Fibroblast of skin of right quadriceps (primary cell): ENCODE measurements around the gene PPP4R1.

ENCODE experiments used
- DNase-seq: peaks from one replicate; pipeline ENCODE4 v3.0.0-alpha.2; 2013

PPP4R1 gene

DNA sequence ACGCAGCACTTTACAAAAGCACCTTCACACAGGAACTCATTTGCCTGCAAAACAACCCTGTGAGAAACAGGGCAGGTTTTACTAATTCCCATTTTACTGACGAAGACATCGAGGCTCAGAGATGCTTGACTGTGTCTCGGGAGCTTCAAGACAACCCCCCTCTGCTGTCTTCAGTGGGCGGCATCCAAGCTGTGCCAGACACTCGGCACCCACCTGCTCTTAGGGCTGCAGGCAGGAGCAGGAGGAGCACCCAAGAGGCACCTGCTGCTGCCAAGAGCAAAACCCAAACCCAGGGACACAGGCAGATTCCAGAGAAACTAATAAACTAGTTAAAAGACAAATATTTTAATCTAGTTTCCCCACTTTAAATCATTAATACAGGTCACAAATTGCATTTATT is 67.9 kb downstream of the PPP4R1 start:
- no peak for DNase-seq

DNA sequence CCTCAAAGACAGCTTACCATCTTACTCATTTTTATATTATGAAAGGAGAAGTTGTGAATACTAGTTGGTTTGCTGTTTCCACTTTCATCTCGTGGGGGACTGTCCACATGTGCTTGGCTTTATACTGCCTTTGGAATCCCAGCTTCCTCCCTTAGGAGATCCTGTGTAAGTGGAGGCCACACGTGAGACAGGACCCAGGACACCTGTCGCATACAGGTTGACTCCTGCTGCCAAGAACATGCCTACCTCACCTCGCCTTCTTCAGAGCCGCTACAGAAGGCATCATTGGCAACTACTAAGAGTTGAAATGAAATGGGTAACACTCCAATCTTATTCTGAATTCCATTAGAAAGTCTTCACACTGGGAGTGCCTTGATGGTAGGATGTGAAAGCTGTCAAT is 69.3 kb downstream of the PPP4R1 start:
- DNase-seq = no peak

DNA sequence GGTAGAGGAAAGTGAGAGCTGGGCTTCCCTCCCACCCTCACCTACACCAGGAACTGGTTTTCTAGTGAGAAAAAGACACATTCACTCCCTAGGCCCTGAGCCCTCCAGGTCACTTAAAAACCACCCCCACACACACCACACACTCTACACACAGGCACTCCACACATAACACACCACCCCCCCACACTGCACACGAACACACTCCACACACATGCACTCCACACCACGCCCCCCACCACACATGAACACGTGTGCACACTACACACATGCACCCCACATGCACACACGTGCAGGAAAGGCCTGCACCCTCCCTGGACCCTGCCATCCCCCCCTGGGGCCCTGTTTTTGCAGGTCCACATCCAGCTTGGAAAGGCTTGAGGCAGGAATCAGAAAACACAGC is 71.4 kb downstream of the PPP4R1 start:
- no peak for DNase-seq

DNA sequence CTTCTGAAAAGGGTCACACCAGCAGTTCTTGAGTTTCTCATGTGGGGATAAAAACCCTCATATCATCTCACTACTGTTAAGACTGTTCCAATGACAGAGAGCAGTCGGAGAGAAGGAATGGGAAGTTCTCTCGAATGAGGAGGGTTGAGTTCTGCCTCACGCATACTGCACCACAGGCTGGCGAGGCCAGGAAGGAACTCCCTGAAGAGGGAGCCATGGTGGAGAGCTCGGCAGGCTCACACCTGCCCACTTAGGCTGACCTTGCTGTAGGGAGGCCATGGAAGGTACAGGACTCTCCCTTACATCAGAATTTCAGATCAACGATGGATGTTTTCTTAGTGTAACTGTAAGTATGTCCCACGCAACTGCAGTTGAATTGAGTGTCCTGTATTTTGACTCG is 74.4 kb downstream of the PPP4R1 start:
- no peak for DNase-seq

DNA sequence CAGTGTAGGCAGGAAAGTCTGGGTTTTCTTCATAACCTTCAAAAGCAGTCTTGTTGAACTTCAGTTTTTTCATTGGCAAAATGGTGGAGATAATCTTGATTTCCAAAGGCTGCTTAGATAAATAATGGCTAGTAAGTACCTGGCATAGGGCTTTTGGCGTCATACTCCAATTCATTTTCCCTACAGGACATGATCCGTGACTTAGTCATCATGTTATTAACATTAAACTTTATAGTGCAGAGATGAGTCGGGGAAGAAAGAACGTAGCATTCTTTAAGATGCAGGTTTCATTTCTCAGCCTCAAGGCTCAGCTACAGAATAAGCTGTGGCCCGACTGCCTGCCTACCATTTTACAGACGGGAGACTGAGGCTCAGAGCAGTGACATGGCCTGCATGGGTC is 75.1 kb downstream of the PPP4R1 start:
- DNase-seq = peak; percentile 89

DNA sequence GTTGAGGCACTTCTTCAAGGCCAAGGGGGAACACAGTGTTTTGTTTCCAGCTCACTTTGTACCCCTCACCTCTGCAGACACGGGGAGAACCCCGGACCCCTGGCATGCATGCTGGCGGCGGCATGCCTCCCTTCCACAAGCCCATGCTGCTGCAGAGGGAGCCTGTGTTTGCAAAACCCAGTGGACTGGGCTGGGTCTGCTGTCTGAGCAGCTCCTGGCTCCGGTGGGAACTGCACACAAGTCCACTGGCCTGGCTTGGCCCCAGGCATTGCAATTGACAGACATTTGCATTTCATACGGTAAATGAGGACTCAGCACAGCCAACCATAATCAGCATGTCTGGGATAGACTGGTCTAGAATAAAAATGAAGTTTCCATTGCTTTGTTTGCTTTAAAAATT is 76.7 kb downstream of the PPP4R1 start:
- no peak for DNase-seq

DNA sequence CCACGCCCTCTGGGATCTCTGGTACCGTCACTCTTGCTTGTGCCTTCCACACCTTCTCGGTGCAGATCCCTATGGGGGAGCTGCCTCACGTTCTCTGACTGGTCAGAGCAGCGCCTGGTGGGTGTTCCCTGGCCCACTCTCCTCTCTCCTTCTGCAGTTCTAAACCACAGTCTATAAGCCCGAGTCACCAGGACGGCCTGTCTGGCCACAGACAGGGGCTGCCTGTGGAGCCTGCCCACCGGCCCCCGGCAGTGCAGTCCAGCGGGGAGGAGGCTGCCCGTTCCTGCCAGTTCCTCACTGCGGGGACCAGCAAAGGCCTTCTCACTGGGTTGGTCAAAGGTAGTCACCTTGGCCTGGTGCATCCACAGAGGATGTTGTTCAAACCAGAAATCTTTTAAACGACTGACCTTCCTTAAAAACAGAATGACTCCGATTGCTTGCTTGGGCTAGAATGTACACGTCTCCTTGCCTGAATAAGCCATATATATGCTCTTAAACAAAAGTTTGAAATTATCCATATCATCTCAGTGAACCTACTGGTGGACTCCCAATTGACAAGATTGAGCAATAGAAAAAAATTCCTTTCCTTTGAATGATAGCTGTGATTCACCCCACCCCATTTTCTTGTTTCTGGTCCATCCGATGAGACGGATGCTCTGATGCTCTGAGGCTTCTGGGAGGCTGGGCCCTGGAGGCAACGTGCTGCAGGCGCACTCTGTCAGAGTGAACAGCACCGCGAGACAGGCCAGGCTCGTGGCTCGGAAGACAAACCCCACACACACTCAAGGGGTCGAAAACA is 77.8 kb downstream of the PPP4R1 start:
- DNase-seq = peak; percentile 69

DNA sequence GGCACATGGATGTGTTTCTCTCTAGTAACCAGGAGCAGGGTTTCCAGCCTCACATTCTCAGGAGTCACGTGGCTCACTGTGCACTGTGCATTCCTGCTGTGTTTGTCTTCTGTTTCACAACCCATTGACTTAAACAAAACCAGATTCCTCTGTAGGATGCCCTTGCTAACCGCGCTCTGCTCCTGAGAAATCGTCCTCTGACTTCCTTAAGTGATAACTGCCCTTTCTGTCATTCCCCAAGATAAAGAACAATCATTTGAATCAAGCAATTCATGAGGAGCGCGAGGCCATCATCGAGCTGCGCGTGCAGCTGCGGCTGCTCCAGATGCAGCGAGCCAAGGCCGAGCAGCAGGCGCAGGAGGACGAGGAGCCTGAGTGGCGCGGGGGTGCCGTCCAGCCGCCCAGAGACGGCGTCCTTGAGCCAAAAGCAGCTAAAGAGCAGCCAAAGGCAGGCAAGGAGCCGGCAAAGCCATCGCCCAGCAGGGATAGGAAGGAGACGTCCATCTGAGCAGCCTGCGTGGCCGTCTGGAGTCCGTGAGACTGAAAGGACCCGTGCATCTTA is 78.8 kb downstream of the PPP4R1 start:
- peak; percentile 96 for DNase-seq

DNA sequence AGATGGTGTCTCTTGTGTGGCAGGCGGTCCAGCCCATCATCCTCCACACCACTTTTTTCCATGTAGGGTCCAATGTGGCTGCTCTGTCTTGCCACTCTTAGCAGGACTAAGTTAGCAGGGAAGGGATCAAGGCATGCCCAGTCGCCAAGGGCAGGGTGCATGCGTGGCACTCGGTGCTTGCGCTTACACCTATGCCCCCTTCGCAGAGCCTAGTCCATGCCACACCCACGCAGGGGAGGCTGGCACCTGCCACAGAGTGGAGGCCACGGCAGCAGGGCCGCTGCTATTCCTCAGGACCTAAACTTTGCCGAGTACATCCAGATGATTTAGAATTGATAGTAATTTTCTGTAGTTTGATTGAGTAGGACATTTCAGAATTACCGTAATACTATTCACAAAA is 79.5 kb downstream of the PPP4R1 start:
- no peak for DNase-seq

DNA sequence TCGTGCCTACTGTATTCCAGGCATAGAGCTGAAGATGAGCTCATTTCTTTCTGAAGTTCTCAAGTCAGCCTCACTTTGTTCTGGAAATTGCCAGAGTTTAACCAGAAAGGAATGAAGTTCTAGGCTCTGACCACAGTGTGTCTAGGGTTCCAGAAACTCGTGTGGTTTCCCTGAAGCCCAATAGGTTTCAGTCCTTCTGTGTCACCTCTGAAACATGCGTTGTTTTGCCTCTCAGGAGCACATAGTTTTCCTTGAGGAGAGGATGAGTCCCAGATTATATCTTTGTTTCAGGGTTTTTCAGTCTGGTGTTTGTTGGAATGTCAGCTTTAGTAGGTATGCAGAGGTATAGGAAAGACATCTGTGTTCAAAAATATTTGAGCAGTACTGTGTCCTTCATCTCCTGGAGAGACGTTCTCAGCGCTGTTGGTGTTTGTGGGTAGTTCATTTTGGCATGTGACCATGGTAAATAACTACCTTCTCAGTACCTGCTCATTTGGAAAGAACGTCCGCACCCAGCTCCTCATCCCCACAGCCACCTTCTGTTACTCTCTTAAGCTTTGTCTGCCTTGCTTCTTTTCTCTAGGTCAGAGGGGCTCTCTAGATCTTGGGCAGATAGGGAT is 82.5 kb downstream of the PPP4R1 start:
- DNase-seq = peak; percentile 42

DNA sequence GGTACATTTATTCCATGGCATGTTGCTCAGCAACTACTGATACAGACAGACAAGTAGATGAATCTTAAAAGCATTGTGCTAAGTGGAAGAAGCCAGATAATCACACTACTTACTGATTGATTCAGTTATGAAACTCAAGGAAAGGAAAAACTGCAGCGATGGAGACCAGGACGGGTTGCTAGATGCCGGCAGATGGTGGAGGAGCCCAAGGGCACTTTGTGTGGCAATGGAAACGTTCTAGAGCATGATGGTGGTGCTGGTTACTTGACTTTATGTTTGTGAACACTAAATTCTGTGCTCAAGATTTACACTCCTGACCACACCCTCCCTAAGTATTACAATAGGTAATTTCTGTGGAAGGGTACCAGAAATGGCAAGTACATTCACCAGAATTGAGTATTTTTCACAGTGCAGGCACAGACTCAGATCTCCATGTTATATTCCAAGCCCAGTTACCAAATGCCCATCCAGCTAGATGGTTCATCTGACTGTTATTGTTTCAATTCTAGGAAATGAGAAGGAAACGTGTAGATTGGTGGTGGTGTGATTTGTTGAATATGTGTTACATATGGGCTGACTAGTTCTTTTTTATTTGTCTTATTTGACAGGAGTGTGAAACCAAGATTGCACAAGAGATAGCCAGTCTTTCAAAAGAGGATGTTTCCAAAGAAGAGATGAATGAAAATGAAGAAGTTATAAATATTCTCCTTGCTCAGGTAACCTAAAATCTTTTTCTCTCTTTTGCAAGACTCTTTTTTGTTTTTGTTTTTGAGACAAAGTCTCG is 83.9 kb downstream of the PPP4R1 start:
- DNase-seq = no peak

DNA sequence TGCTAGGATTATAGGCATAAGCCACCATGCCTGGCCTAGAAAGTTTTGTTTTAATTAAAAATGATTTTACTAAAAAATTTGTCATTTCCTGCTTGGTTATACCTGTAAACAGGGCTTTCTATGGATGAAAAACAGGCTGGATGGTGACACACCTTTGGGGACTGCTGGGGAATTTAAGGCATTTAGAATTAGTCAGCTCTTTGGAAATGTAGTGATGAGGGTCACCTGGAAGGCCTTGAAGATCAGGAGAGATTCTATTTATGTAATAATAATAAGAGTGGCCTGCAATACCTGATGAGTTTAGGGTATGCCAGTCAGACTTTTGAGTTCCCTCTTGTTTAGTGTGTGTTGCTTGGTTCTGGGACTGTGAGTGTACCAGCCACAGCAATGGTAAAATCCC is 87.9 kb downstream of the PPP4R1 start:
- no peak for DNase-seq

DNA sequence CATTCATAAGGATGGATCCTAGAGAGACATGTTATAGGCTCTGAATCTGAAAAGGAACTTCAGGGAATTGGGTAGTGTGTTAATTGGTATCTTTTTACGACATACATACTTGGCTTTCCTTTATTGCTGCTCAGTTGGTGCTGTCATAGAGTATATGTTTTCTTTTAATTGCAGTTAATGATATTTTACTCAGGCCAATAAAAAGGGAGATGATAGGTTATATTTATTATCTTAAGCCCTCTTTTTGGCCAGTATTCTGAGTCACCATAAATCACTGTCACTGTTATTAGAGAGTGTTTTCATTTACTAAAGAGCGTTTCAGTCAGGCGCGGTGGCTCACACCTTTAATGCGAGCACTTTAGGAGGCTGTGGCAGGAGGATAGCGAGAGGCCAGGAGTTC is 91.4 kb downstream of the PPP4R1 start:
- no peak for DNase-seq

DNA sequence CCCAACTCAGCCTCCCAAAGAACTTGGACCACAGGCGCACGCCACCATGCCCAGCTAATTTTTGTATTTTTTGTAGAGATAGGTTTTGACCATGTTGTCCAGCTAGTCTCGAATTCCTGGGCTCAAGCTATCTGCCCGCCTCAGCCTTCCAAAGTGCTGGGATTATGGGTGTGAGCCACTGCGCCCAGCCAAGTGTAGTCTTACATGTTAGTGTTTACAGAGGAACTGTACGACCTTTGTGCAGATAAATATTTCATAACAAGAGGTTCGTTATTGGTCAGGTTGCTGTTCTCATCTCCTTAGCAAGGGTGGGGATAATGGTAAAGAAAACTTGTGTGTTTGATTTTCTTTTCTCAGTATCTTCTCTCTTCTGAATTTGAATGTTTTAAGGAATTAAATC is 92.6 kb downstream of the PPP4R1 start:
- DNase-seq = no peak

DNA sequence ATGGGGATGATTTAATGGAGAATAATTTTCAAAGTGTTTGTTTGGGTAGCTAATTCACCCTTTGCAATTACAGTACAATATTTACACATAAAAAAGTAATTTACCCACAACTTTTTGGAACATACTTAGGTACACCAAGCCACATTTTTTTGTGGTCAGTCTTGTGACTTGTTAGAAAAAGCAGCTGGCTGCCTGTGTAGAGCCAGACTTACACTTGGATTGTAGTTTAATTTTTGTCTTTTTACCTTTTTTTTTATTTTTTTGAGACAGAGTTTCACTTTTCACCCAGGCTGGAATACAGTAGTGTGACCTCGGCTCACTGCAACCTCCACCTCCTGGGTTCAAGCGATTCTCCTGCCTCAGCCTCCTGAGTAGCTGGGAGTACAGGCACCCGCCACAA is 93.7 kb downstream of the PPP4R1 start:
- DNase-seq = no peak

DNA sequence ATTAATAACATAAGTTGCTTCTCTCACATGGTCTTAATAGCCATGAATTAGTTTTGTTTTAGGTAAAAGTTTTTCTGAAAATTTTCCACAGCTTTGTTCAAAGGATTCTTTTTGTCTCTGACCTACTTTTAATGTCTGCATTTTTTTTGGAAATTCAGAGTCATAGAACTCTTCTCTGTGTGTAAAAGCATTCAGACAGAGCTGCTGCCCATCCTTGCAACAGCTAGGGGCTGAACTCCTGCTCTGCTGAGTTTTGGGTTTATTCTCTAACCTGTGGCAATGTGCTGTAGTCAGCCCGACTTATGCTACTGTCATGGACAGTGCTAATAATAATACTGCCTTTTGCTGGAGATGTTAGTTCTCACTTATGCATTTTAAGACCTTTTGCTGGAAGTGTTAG is 95.0 kb downstream of the PPP4R1 start:
- no peak for DNase-seq

DNA sequence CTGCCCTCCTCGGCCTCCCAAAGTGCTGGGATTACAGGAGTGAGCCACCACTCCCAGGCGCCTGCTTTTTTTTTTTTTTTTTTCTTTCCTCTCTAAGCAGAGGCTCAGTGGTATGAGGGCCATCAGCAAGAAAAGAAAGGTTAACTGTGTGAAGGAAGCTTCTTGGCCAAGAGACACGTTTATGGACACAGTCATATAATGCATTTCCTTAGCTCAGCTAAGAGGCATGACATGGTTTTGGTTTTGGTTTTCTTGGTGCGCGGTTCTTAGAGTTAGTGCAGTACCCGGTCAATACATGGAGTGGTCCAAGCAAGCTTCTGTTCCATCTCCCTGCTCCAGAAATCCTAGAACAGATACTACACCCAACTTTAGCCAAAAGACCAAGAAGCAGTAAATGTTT is 96.5 kb downstream of the PPP4R1 start:
- no peak for DNase-seq

DNA sequence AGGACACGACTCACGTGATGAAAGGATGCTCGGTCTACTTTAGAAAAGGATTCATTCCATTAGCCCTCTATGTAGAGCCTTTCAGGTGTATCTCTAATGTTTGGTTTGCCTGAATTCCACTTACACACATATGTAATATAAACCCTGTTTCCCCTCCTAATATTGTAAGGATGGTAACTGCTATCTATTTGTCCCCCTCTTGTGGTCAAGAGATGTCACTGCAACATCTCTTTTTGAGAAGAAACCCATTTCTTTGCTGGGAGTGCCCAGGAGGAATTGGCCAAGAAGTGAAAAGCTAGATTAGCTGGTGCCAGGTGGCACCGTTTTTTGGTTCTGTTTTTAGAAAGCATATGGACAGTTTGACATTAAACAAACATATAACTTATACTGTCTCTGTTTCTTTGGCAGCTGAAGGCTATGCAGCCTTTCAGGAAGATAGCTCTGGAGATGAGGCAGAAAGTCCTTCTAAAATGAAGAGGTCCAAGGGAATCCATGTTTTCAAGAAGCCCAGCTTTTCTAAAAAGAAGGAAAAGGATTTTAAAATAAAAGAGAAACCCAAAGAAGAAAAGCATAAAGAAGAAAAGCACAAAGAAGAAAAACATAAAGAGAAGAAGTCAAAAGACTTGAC is 97.8 kb downstream of the PPP4R1 start:
- DNase-seq = peak; percentile 49

DNA sequence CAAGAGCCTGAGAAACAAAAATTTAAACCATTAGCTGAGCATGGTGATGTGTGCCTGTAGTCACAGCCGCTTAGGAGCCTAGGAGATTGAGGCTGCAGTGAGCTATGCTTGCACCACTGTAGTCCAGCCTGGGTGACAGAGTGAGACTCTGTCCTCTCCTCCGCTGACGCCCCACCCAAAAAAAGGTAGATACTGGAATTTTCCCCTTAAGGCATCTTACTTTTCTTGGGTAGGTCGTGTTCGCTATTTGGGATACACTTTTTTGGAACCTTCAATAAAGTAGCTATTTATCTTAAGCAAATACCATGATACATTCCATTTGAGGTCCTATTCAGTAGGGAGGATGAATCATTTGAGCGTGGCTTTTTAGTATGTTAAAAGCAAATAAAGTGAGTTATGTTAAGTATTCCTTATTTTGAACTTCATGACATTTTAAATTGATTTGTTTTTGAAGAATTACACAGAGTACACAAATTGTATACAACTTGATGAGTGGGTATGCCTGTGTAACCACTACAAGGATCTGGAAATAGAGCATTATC is 100.3 kb downstream of the PPP4R1 start:
- DNase-seq = peak; percentile 81

DNA sequence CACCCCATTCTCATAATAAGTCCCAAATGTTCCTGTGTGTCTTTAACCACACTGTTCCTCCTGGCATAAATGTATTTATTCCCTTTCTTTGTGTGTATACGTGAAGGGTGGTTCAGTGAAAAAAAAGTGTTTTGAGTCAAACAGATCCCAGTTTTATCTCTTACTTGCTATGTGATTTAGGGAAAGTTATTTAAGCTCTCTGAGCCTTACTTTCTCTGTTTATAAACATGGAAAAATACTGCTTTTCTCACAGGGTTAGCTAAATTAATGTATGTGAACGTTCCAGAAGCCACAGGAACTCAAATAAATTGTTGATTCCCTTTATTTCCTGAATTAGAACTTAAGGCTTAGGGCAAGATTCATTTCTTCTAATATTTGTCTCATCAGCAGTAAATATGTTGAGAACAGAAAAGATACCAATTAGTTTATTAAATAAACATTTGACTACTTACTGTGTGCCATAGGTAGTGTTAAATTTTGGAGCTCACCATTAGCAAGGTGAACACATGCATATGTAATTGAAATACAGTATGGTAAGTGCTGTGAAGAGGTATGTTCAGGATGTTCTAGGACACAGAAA is 105.8 kb downstream of the PPP4R1 start:
- DNase-seq = no peak

DNA sequence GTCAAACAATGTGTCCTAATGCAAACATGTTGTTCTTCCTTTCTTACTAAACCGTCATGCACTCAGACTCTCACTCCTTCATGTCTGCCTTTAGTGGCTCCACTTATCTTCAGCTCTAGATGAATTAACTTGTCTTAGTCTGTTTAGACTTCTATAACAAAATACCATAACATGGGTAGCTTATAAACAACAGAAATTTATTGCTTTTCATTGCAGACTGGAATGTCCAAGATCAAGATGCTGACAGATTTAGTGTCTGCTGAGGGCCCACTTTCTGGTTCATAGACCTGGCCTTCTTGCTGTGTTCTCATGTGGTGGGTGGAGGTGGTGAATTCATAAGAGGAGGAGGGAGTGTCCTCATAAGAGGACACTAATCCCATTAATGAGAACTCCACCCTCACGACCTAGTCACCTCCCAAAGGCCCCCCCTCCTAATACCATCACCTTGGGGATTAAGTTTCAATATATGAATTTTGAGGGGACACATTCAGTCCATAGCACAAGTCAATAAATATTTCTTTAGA is 106.7 kb downstream of the PPP4R1 start:
- DNase-seq = no peak
